ENCODE measurements around the gene TMEM132A. TPM values are rescaled to one million over a fixed set of nuclear protein-coding genes. Genes with fewer than 3 reads are reported as not detected.

The TMEM132A gene
- total RNA-seq, 2 donors from 2014 or later: not detected

GRCh38 chr11:60919320-60919719 lies 4.9 kb upstream of the TMEM132A start:
- peaks cover 14% of the 10 kb centered on the region for H3K27me3 Mint-ChIP-seq
- H3K4me3 Mint-ChIP-seq: no peak overlapping the region
- ATAC-seq: no peak
- H3K27ac Mint-ChIP-seq: no peak overlapping the region
- no peak for DNase-seq
- H3K4me1 Mint-ChIP-seq: peaks cover 29% of the 10 kb centered on the region
- H3K36me3 Mint-ChIP-seq (ENCODE audit: low read depth): peaks cover 9% of the 10 kb centered on the region
- H3K9me3 ChIP-seq (ENCODE audit: control insufficient read depth, low read length, poor library complexity, severe bottlenecking): no peaks in the 10 kb centered on the region

- Mint-ChIP-seq H3K4me1 (peaks cover 27% of the 10 kb centered on the region), H3K27me3 (peaks cover 14% of the 10 kb centered on the region), H3K27ac (no peak overlapping the region), H3K4me3 (no peak overlapping the region), H3K36me3 (ENCODE audit: low read depth) (peaks cover 9% of the 10 kb centered on the region)
- ATAC-seq: no peak
- no peaks in the 10 kb centered on the region for H3K9me3 ChIP-seq (ENCODE audit: control insufficient read depth, low read length, poor library complexity, severe bottlenecking)
- DNase-seq: no peak
These were observed 4.3 kb upstream of the TMEM132A start for GRCh38 chr11:60919956-60920355.

GRCh38 chr11:60921259-60921658 lies 3.0 kb upstream of the TMEM132A start:
- no peak overlapping the region for H3K4me3 Mint-ChIP-seq
- H3K4me1 Mint-ChIP-seq: peaks cover 20% of the 10 kb centered on the region
- no peak overlapping the region for H3K27ac Mint-ChIP-seq
- peaks cover 9% of the 10 kb centered on the region for H3K36me3 Mint-ChIP-seq (ENCODE audit: low read depth)
- peaks cover 27% of the 10 kb centered on the region for H3K27me3 Mint-ChIP-seq
- no peak for DNase-seq
- H3K9me3 ChIP-seq (ENCODE audit: control insufficient read depth, low read length, poor library complexity, severe bottlenecking): no peaks in the 10 kb centered on the region
- ATAC-seq: no peak

GRCh38 chr11:60921777-60922335 lies 2.4 kb upstream of the TMEM132A start:
- Mint-ChIP-seq H3K4me3 (no peak overlapping the region), H3K27me3 (peaks cover 32% of the 10 kb centered on the region), H3K36me3 (ENCODE audit: low read depth) (peaks cover 9% of the 10 kb centered on the region), H3K27ac (no peak overlapping the region), H3K4me1 (peaks cover 17% of the 10 kb centered on the region)
- ATAC-seq (no peak), DNase-seq (no peak)
- H3K9me3 ChIP-seq (ENCODE audit: control insufficient read depth, low read length, poor library complexity, severe bottlenecking): no peaks in the 10 kb centered on the region

- H3K4me3 Mint-ChIP-seq: no peak overlapping the region
- no peaks in the 10 kb centered on the region for H3K9me3 ChIP-seq (ENCODE audit: control insufficient read depth, low read length, poor library complexity, severe bottlenecking)
- no peak overlapping the region for H3K27ac Mint-ChIP-seq
- H3K36me3 Mint-ChIP-seq (ENCODE audit: low read depth): peaks cover 9% of the 10 kb centered on the region
- peaks cover 42% of the 10 kb centered on the region for H3K27me3 Mint-ChIP-seq
- peaks cover 12% of the 10 kb centered on the region for H3K4me1 Mint-ChIP-seq
- ATAC-seq (no peak), DNase-seq (no peak)
These were observed 1.4 kb upstream of the TMEM132A start for GRCh38 chr11:60922906-60923305.

GRCh38 chr11:60923326-60923725 lies 934 bp upstream of the TMEM132A start:
- H3K9me3 ChIP-seq (ENCODE audit: control insufficient read depth, low read length, poor library complexity, severe bottlenecking): no peaks in the 10 kb centered on the region
- peaks cover 10% of the 10 kb centered on the region for H3K4me1 Mint-ChIP-seq
- peaks cover 9% of the 10 kb centered on the region for H3K36me3 Mint-ChIP-seq (ENCODE audit: low read depth)
- H3K4me3 Mint-ChIP-seq: peak overlapping the region; percentile 79
- no peak for DNase-seq
- H3K27me3 Mint-ChIP-seq: peaks cover 42% of the 10 kb centered on the region
- no peak for ATAC-seq
- no peak overlapping the region for H3K27ac Mint-ChIP-seq

- ATAC-seq (no peak), DNase-seq (no peak)
- Mint-ChIP-seq H3K36me3 (ENCODE audit: low read depth) (peaks cover 9% of the 10 kb centered on the region), H3K27me3 (peaks cover 42% of the 10 kb centered on the region), H3K27ac (no peak overlapping the region), H3K4me3 (peak overlapping the region; percentile 79), H3K4me1 (peaks cover 10% of the 10 kb centered on the region)
- no peaks in the 10 kb centered on the region for H3K9me3 ChIP-seq (ENCODE audit: control insufficient read depth, low read length, poor library complexity, severe bottlenecking)
These were observed 505 bp upstream of the TMEM132A start for GRCh38 chr11:60923800-60924109.

GRCh38 chr11:60924906-60925853 lies 920 bp downstream of the TMEM132A start:
- ATAC-seq (peak; percentile 51), DNase-seq (no peak)
- peaks cover 10% of the 10 kb centered on the region for H3K36me3 Mint-ChIP-seq (ENCODE audit: low read depth)
- H3K27ac Mint-ChIP-seq: no peak overlapping the region
- peaks cover 10% of the 10 kb centered on the region for H3K4me1 Mint-ChIP-seq
- H3K4me3 Mint-ChIP-seq: peak overlapping the region; percentile 79
- H3K9me3 ChIP-seq (ENCODE audit: control insufficient read depth, low read length, poor library complexity, severe bottlenecking): no peaks in the 10 kb centered on the region
- peaks cover 53% of the 10 kb centered on the region for H3K27me3 Mint-ChIP-seq

GRCh38 chr11:60925868-60926267 lies 1.6 kb downstream of the TMEM132A start:
- H3K4me3 Mint-ChIP-seq: peak overlapping the region; percentile 79
- DNase-seq: no peak
- H3K27me3 Mint-ChIP-seq: peaks cover 54% of the 10 kb centered on the region
- peaks cover 10% of the 10 kb centered on the region for H3K4me1 Mint-ChIP-seq
- H3K27ac Mint-ChIP-seq: no peak overlapping the region
- ATAC-seq: no peak
- H3K9me3 ChIP-seq (ENCODE audit: control insufficient read depth, low read length, poor library complexity, severe bottlenecking): no peaks in the 10 kb centered on the region
- H3K36me3 Mint-ChIP-seq (ENCODE audit: low read depth): peaks cover 7% of the 10 kb centered on the region

- DNase-seq (no peak), ATAC-seq (no peak)
- peaks cover 10% of the 10 kb centered on the region for H3K4me1 Mint-ChIP-seq
- peaks cover 7% of the 10 kb centered on the region for H3K36me3 Mint-ChIP-seq (ENCODE audit: low read depth)
- H3K27me3 Mint-ChIP-seq: peaks cover 54% of the 10 kb centered on the region
- no peak overlapping the region for H3K27ac Mint-ChIP-seq
- peak overlapping the region; percentile 3 for H3K4me3 Mint-ChIP-seq
- H3K9me3 ChIP-seq (ENCODE audit: control insufficient read depth, low read length, poor library complexity, severe bottlenecking): no peaks in the 10 kb centered on the region
These were observed 2.2 kb downstream of the TMEM132A start for GRCh38 chr11:60926500-60926899.

GRCh38 chr11:60927061-60927592 lies 2.9 kb downstream of the TMEM132A start:
- no peak overlapping the region for H3K27ac Mint-ChIP-seq
- H3K36me3 Mint-ChIP-seq (ENCODE audit: low read depth): peaks cover 7% of the 10 kb centered on the region
- H3K9me3 ChIP-seq (ENCODE audit: control insufficient read depth, low read length, poor library complexity, severe bottlenecking): no peaks in the 10 kb centered on the region
- peaks cover 53% of the 10 kb centered on the region for H3K27me3 Mint-ChIP-seq
- ATAC-seq: no peak
- peaks cover 10% of the 10 kb centered on the region for H3K4me1 Mint-ChIP-seq
- no peak overlapping the region for H3K4me3 Mint-ChIP-seq
- no peak for DNase-seq

GRCh38 chr11:60927600-60927999 lies 3.3 kb downstream of the TMEM132A start:
- ATAC-seq: no peak
- Mint-ChIP-seq H3K27ac (no peak overlapping the region), H3K36me3 (ENCODE audit: low read depth) (peaks cover 3% of the 10 kb centered on the region), H3K4me1 (peaks cover 7% of the 10 kb centered on the region), H3K4me3 (no peak overlapping the region), H3K27me3 (peaks cover 48% of the 10 kb centered on the region)
- DNase-seq: no peak
- H3K9me3 ChIP-seq (ENCODE audit: control insufficient read depth, low read length, poor library complexity, severe bottlenecking): no peaks in the 10 kb centered on the region

- ATAC-seq (no peak), DNase-seq (no peak)
- H3K9me3 ChIP-seq (ENCODE audit: control insufficient read depth, low read length, poor library complexity, severe bottlenecking): no peaks in the 10 kb centered on the region
- no peak overlapping the region for H3K27ac Mint-ChIP-seq
- H3K4me1 Mint-ChIP-seq: peaks cover 5% of the 10 kb centered on the region
- H3K36me3 Mint-ChIP-seq (ENCODE audit: low read depth): peaks cover 3% of the 10 kb centered on the region
- H3K27me3 Mint-ChIP-seq: peaks cover 41% of the 10 kb centered on the region
- H3K4me3 Mint-ChIP-seq: no peak overlapping the region
These were observed 4.3 kb downstream of the TMEM132A start for GRCh38 chr11:60928563-60929001.
